Measurements from ENCODE around the gene KIF25. TPM values are rescaled to one million over a fixed set of nuclear protein-coding genes. Genes with fewer than 3 reads are reported as not detected.

Gene KIF25
- total RNA-seq, 2 donors from 2014 or later: not detected

DNA sequence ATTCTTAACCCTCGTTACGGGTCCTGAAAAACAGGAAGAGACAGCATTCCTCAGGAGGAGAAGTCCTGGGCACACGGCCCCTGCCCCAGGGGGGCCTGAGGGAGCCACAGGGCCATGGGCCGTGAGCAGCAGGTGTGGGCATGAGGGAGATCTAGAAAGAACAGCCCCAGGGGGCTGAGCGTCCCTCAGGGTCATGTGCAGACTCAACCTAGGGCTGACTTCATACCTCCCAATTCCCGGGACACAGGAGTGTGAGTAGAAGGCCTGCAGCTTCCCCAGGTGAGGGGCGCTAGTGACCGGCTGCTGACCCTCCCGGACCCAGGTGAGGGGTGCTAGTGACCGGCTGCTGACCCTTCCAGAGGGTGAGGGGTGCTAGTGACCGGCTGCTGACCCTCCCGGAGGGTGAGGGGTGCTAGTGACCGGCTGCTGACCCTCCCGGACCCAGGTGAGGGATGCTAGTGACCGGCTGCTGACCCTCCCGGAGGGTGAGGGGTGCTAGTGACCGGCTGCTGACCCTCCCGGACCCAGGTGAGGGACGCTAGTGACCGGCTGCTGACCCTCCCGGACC lies 46.5 kb downstream of the KIF25 start:
- ATAC-seq (no peak), DNase-seq (ENCODE audit: low spot score) (peak; percentile 35)
- H3K27ac Mint-ChIP-seq: no peak overlapping the region
- no peak overlapping the region for H3K4me3 Mint-ChIP-seq
- H3K9me3 Mint-ChIP-seq: no peaks in the 10 kb centered on the region
- H3K4me1 Mint-ChIP-seq (ENCODE audit: low read depth in 2 of 2): no peaks in the 10 kb centered on the region
- no peaks in the 10 kb centered on the region for H3K36me3 Mint-ChIP-seq
- no peaks in the 10 kb centered on the region for H3K27me3 Mint-ChIP-seq

DNA sequence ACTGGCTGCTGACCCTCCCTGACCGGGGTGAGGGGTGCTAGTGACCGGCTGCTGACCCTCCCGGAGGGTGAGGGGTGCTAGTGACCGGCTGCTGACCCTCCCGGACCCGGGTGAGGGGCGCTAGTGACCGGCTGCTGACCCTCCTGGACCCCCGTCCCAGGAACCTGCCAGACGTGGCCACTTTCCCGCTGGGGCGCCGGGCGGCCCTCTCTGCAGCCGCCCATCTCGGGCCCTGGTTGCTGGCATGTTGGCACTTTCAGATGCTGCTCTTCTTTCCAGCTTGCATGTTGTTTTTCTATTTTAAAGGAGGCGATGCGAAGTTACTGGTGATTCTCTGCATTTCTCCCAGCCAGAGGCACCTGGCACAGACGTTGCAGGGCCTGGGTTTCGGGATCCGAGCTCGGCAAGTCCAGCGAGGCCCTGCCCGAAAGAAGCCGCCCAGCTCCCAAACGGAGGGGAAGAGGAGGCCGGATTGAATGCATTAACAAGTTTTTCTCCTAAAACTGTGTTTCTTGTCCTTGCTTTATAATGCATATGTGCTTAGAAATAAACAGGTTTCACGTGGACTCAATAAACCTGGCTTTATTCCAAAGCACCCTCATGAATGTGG lies 47.2 kb downstream of the KIF25 start:
- Mint-ChIP-seq H3K36me3 (no peaks in the 10 kb centered on the region), H3K9me3 (no peaks in the 10 kb centered on the region), H3K4me3 (no peak overlapping the region), H3K27ac (no peak overlapping the region), H3K27me3 (no peaks in the 10 kb centered on the region), H3K4me1 (ENCODE audit: low read depth in 2 of 2) (no peaks in the 10 kb centered on the region)
- no peak for ATAC-seq
- DNase-seq (ENCODE audit: low spot score): peak; percentile 52

DNA sequence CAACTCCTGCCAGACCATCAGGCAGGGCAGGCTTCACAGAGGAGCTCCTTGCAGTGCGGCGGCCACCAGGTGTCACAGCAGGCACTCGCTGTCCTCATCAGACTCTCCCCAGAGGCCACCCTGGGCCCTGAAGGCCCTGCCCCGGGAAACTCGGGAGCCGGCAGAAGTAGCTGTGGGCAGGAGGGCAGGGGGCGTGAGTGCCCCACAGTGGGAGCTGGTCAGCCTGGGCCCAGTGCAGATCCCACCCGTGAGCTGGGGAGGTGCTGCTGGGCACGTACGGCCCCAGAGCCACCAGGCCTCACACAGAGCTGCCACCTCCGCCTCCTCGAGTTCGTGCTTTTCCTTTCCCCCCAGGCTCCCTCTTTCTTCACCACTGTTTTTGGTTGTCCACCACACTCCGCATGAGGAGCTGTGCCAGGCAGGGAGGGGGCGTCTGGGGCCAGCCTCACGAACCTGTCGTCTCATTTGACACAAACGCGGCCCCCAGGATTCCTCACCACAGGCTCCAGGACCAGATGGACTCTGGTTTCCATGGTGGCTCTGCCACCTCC lies 47.7 kb downstream of the KIF25 start:
- Mint-ChIP-seq H3K27me3 (no peaks in the 10 kb centered on the region), H3K36me3 (no peaks in the 10 kb centered on the region), H3K4me1 (ENCODE audit: low read depth in 2 of 2) (no peaks in the 10 kb centered on the region), H3K4me3 (no peak overlapping the region), H3K9me3 (no peaks in the 10 kb centered on the region), H3K27ac (no peak overlapping the region)
- DNase-seq (ENCODE audit: low spot score) (peak; percentile 44), ATAC-seq (no peak)

DNA sequence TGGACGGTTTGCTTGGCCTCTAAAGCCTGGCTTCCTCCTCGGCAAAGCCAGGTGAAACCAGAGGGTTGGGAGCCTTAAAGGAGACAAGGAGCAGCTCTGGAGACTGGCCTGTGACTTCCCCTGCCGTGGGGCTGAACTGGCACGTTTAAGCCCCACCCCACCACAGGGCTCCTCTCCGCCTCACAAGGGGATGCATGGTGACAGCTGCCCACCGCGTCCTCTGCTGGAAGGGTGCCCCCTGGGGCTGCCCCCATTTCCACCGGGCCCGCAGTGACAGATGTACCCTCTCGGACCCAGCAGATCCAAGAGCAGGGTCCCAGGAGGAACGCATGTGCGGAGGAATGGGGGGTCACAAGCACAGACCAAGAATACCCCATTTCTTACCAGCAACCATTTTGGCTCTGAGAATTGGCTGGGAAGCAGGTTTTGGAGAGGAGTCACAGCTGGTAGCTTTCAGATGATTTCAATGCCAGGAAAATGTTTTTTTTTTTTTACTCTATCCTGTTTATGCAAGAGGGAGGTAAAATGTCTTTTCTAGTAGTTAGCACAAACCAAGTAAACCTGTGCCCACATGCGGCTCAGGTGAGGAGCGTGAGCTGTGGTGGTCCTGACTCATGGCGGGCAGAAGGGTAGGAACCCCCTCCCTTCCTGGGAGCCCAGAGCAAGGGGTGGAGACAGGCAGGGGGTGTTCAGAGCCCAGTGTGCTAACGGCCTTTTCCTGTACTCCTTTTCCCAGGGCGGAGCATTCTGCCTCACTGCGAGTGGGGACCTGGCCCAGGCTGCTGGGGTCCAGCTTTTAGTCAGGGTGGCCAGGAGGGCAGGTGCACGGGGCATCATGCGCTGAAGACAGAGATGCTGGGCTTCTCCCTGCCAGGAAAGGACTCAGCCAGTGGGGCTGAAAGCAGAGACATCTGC lies 48.5 kb downstream of the KIF25 start:
- no peak overlapping the region for H3K4me3 Mint-ChIP-seq
- no peaks in the 10 kb centered on the region for H3K9me3 Mint-ChIP-seq
- H3K36me3 Mint-ChIP-seq: no peaks in the 10 kb centered on the region
- ATAC-seq (no peak), DNase-seq (ENCODE audit: low spot score) (peak; percentile 22)
- no peaks in the 10 kb centered on the region for H3K4me1 Mint-ChIP-seq (ENCODE audit: low read depth in 2 of 2)
- no peak overlapping the region for H3K27ac Mint-ChIP-seq
- H3K27me3 Mint-ChIP-seq: no peaks in the 10 kb centered on the region

DNA sequence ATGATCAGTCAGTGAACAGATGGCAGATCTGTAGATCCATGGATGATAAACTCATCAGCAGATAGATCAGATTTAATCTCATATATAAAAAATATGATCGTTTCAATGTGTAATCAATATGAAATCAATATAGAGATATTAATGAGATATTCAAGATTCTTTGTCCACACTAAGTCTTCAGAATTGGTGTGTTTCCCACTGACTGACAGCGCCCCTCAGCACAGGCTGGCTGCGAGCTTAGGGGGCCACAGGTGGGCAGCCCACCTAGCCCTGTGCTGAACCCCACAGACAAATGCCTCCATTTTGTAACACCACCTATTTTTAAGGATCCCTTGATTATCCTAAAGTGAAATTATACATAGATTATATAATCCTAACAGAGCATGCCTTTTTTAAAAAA lies 49.2 kb downstream of the KIF25 start:
- Mint-ChIP-seq H3K27me3 (no peaks in the 10 kb centered on the region), H3K27ac (no peak overlapping the region), H3K4me1 (ENCODE audit: low read depth in 2 of 2) (no peaks in the 10 kb centered on the region), H3K9me3 (no peaks in the 10 kb centered on the region), H3K36me3 (no peaks in the 10 kb centered on the region), H3K4me3 (no peak overlapping the region)
- ATAC-seq (no peak), DNase-seq (ENCODE audit: low spot score) (no peak)

DNA sequence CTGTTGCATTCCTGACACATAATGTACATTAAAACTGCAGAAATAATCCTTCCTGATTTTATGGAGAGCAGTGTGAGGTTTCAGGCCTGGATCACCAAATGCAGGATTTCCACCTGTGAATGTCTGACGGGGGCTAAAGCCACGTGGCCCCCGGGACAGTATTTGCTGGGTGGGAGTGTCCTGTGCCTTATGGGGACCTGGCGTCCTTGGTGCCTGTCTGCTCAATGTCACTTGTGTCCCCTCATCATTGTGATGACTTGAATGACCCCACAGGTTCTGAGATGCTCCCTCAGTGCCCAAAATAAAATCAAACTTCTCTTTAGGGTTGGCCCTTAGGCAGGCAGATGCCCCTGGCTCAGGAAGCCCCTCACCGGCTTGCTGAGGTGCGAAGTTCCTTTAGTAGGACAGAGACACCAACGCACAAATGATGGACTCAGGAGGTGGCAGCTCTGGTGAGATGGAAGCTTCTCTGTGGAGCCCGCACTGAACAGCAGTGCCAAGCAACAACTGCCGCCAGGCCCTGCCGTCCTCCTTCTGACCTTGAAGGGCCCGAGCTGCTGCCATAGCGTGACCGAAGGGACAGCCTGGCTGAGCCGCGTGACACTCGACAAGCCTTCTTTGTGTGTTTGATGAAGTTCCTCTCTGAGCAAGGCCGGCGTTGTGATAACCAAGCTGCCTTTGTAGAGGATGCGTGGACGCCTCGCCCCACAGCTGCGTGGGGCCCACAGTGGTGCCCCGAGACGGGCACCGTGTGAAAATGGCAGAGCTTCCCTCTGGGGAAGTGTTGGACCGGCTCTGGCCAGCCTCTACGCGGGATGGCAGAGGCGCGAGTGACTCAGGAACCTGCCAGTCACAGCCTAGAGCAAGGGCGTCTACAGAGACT lies 50.6 kb downstream of the KIF25 start:
- Mint-ChIP-seq H3K4me3 (no peak overlapping the region), H3K27me3 (no peaks in the 10 kb centered on the region)

DNA sequence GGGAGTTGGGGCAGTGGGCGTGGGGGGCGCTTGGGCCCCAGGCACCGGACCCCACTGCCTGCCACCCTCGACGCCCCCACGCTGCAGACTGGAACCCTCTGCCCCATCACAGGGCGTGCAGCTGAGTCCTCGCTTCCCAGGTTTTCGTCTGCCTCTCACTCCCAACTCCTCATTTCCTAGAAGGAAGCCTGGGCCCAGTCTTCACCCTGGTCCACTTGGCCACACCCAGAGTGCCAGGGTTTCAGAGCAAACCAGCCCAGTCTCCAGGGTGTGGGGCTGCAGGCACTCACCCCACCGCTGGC lies 51.2 kb downstream of the KIF25 start:
- Mint-ChIP-seq H3K4me1 (ENCODE audit: low read depth in 2 of 2) (no peaks in the 10 kb centered on the region), H3K4me3 (no peak overlapping the region), H3K27ac (no peak overlapping the region), H3K9me3 (no peaks in the 10 kb centered on the region), H3K36me3 (no peaks in the 10 kb centered on the region), H3K27me3 (no peaks in the 10 kb centered on the region)
- DNase-seq (ENCODE audit: low spot score): no peak
- peak in 1 of 2 donors; percentile 6 for ATAC-seq

More for the DNA sequence above, 50.6 kb downstream of the KIF25 start:
- DNase-seq (ENCODE audit: low spot score): no peak
- Mint-ChIP-seq H3K36me3 (no peaks in the 10 kb centered on the region), H3K4me1 (ENCODE audit: low read depth in 2 of 2) (no peaks in the 10 kb centered on the region), H3K27ac (no peak overlapping the region), H3K9me3 (no peaks in the 10 kb centered on the region)
- ATAC-seq: peak in 1 of 2 donors; percentile 26

DNA sequence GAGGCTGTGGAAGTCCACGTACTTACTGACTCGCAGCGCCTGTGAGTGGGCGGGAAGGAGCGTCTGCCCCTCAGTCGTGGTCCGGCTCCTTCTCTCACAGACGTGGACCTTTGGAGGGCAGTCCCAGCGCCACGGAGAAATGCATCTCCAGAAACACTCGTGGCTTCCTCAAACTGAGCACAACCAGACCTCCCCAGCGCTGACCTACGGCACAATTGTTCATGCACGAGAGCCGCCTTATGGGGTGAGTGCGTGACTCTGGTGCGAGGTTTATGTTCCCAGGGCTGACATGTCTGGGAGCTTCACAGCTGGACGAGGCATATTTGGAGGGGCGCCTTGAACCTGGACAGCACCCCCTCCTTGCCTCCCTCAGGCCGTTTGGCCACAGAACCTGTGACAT lies 51.8 kb downstream of the KIF25 start:
- ATAC-seq (no peak), DNase-seq (ENCODE audit: low spot score) (no peak)
- H3K4me1 Mint-ChIP-seq (ENCODE audit: low read depth in 2 of 2): no peaks in the 10 kb centered on the region
- no peaks in the 10 kb centered on the region for H3K9me3 Mint-ChIP-seq
- H3K4me3 Mint-ChIP-seq: no peak overlapping the region
- H3K27ac Mint-ChIP-seq: no peak overlapping the region
- no peaks in the 10 kb centered on the region for H3K27me3 Mint-ChIP-seq
- H3K36me3 Mint-ChIP-seq: no peaks in the 10 kb centered on the region

DNA sequence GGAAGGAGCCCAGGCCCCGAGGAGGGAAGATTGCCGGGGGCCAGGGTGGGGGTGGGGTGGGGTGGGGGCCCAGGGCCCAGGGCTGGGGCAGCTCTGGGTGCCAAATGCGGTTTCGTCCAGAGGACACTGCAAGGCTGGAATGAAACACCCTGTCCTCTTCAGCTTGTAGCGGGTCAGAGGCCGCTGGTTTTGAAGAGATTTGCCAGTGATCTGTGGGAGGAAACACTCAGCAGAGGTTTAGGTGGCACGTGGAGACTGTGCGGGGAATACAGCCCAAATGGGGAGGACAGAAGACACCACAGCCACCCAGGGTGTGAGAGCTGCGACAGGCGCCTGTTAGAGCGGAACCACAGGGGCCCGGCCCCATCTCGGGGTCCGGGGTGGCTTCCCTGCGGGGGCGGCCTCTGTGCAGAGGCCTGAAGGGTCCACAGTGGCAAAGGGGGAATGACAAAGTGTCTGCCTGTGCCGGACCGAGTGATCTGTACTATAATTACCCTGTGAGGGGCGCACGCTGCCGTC lies 52.3 kb downstream of the KIF25 start:
- ATAC-seq: no peak
- Mint-ChIP-seq H3K36me3 (no peaks in the 10 kb centered on the region), H3K27ac (no peak overlapping the region), H3K4me1 (ENCODE audit: low read depth in 2 of 2) (no peaks in the 10 kb centered on the region), H3K4me3 (no peak overlapping the region), H3K9me3 (no peaks in the 10 kb centered on the region), H3K27me3 (no peaks in the 10 kb centered on the region)
- DNase-seq (ENCODE audit: low spot score): no peak

DNA sequence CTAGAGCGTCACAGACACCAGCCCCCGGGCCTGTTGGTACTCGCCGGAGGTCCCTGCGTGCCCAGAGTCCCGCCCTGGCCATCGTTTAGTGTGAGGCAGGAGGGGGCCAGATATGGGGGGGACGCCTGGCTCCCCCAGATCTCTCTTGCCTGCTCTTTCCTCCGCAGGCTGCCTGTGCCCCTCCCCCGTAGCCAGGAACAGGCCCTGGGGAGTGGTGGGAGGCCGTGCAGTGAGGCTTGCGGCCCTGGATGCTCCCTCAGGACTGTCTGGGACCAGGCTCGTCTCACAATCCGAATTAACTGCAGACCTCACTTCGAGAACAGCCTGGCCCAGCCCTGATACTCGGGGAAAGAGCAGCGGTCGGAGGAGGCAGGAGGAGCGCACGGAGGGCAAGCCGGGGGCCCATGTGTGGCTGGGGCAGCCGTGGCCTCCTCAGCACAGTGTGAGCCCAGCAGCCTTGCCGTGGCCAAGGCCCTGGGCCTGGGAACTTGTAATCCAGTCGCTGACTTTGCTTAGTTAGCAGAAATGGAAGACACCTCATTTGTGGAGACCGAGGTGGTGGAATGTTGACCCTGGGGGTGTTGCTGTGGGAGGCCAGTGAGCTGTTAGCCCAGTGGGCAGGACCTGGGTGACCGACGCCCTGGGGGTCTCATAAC lies 52.9 kb downstream of the KIF25 start:
- no peak overlapping the region for H3K4me3 Mint-ChIP-seq
- no peaks in the 10 kb centered on the region for H3K36me3 Mint-ChIP-seq
- DNase-seq (ENCODE audit: low spot score) (no peak), ATAC-seq (no peak)
- no peaks in the 10 kb centered on the region for H3K9me3 Mint-ChIP-seq
- no peaks in the 10 kb centered on the region for H3K4me1 Mint-ChIP-seq (ENCODE audit: low read depth in 2 of 2)
- no peak overlapping the region for H3K27ac Mint-ChIP-seq
- no peaks in the 10 kb centered on the region for H3K27me3 Mint-ChIP-seq

DNA sequence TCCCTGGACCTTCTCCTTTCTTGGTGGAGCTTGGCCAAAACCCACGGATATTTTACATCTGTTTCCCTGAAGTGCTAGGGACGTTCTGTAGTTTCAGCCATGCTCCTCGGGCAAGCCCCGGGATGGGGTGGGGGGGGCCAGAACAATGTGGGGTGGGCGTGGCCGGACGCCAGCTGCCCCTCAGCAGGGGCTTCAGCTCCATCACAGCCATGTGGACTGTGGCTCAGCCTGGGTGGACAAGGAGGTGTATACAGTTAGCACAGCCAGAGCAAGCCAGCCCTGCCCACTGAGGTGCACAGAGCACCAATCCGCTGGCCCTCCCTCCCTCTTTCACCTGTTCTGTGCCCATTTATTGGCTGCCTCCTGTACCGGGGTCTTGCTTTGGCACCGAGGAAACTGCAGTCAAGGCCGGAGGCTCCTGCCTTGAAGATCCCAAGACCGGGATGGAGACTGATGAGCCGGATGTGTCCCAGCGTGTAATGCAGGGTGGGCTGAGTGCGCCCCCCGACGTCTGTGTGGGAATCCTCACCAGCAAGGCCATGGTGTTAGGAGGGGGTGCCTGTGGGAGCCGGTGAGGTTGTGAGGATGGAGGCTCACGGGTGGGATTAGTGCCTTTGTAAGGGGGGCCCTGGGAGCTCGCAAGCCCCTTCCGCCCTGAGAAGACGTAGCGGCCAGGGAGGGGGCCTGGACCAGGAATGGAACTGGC lies 53.6 kb downstream of the KIF25 start:
- DNase-seq (ENCODE audit: low spot score): no peak
- Mint-ChIP-seq H3K36me3 (no peaks in the 10 kb centered on the region), H3K27me3 (no peaks in the 10 kb centered on the region), H3K4me3 (no peak overlapping the region), H3K27ac (no peak overlapping the region), H3K4me1 (ENCODE audit: low read depth in 2 of 2) (no peaks in the 10 kb centered on the region), H3K9me3 (no peaks in the 10 kb centered on the region)
- ATAC-seq: no peak

DNA sequence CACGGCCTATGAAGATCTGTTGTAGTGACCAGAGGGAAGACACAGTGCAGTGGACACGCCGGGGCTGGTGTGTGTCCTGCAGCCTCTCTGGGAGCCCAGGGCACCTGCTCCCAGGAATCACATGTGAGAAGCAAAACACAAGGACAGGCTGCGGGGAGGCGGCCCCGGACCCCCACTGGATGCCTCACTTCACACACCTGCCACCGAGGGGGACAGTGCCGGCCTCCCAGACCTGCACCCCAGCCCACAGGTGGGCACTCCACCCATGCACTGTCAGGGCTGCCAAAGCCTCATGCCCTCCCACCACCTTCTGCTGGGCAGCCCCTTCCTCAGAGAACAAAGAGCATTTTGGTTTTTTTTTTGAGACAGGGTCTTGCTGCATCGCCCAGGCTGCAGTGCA lies 54.2 kb downstream of the KIF25 start:
- no peaks in the 10 kb centered on the region for H3K9me3 Mint-ChIP-seq
- no peaks in the 10 kb centered on the region for H3K4me1 Mint-ChIP-seq (ENCODE audit: low read depth in 2 of 2)
- ATAC-seq (no peak), DNase-seq (ENCODE audit: low spot score) (no peak)
- H3K4me3 Mint-ChIP-seq: no peak overlapping the region
- no peaks in the 10 kb centered on the region for H3K36me3 Mint-ChIP-seq
- no peak overlapping the region for H3K27ac Mint-ChIP-seq
- no peaks in the 10 kb centered on the region for H3K27me3 Mint-ChIP-seq
